GM12878 (cell line): ENCODE results near the gene SCARF2.

ENCODE experiments used
- ATF3 ChIP-seq: IDR thresholded peaks from 2 replicates; pipeline ENCODE4 v1.6.1; 2011; ENCODE audit warnings: low read depth, mild to moderate bottlenecking, low read length, moderate library complexity, borderline replicate concordance; ENCODE audit errors: extremely low read depth
- RAD21 ChIP-seq: IDR thresholded peaks from 2 replicates; pipeline ENCODE4 v1.6.1; 2011; ENCODE audit warnings: mild to moderate bottlenecking, low read depth, low read length, moderate library complexity; ENCODE audit not compliant: insufficient read depth

- TF ChIP-seq ATF3: no peak
- no peak for TF ChIP-seq RAD21
Observed at GRCh38 chr22:20414059-20414440, 23.6 kb downstream of the SCARF2 start.
